GM19239 (cell line): ENCODE measurements around the gene API5.

Source experiments
- DNase-seq: peaks from one replicate; pipeline ENCODE4 v3.0.0; 2011; ENCODE audit warnings: low spot score; ENCODE audit not compliant: insufficient read length
- FAIRE-seq: peaks from 2 replicates; lab custom pipeline; 2011; peaks lifted over from hg19 to GRCh38; lab: Jason Lieb, UNC

The API5 gene

GRCh38 chr11:43358801-43359421 is 47.1 kb downstream of the API5 start, which contains the start of gene TTC17:
Gene TTC17, plus strand, starts transcription at chr11:43358920. Its CDS starts 35 bp downstream, at chr11:43358955.
- FAIRE-seq: peak; percentile 97

GRCh38 chr11:43359422-43359818 is 47.6 kb downstream of the API5 start:
- DNase-seq: peak; percentile 12
- FAIRE-seq: peak; percentile 96

More at GRCh38 chr11:43358801-43359421, 47.1 kb downstream of the API5 start, which contains the start of gene TTC17:
- DNase-seq: peak; percentile 83

GRCh38 chr11:43360361-43361032 is 48.7 kb downstream of the API5 start:
- DNase-seq (no peak), FAIRE-seq (no peak)

- no peak for FAIRE-seq
- DNase-seq: no peak
Observed at GRCh38 chr11:43366677-43367076, 54.9 kb downstream of the API5 start.

- FAIRE-seq (peak; percentile 18), DNase-seq (no peak)
Observed at GRCh38 chr11:43367382-43368178, 55.8 kb downstream of the API5 start.

- FAIRE-seq: no peak
- DNase-seq: no peak
Observed at GRCh38 chr11:43376065-43376464, 64.3 kb downstream of the API5 start.

GRCh38 chr11:43376594-43376993 is 64.8 kb downstream of the API5 start:
- DNase-seq: no peak
- FAIRE-seq: no peak

- FAIRE-seq (no peak), DNase-seq (no peak)
Observed at GRCh38 chr11:43377389-43377788, 65.6 kb downstream of the API5 start.

GRCh38 chr11:43378897-43379296 is 67.1 kb downstream of the API5 start:
- FAIRE-seq (no peak), DNase-seq (no peak)

- FAIRE-seq: no peak
Observed at GRCh38 chr11:43381802-43382201, 70.0 kb downstream of the API5 start.

GRCh38 chr11:43382614-43383013 is 70.8 kb downstream of the API5 start:
- FAIRE-seq (no peak), DNase-seq (no peak)

More at GRCh38 chr11:43381802-43382201, 70.0 kb downstream of the API5 start:
- no peak for DNase-seq

- FAIRE-seq (no peak), DNase-seq (no peak)
Observed at GRCh38 chr11:43384393-43384792, 72.6 kb downstream of the API5 start.

GRCh38 chr11:43392713-43393112 is 80.9 kb downstream of the API5 start:
- no peak for DNase-seq
- FAIRE-seq: no peak

GRCh38 chr11:43393765-43394355 is 82.1 kb downstream of the API5 start:
- DNase-seq (no peak), FAIRE-seq (no peak)
